DND-41 (cell line): Measurements from ENCODE around the gene ALDH1L1.

Source experiments
- ATAC-seq: fragments of 200-7000 bp; cut with Tn5 transposase; 3 replicates; pipeline ENCODE4 v1.9.1; 2021; ENCODE audit warnings: low read depth; ENCODE audit not compliant: insufficient read depth
- DNase-seq: peaks from one replicate; pipeline ENCODE4 v3.0.0-alpha.2; 2020
- H2AFZ ChIP-seq: 2 replicates; pipeline ENCODE4 v1.6.0; 2012; ENCODE audit warnings: low read depth, low read length
- H3K27ac ChIP-seq: 2 replicates; pipeline ENCODE4 v1.5.1; 2012; ENCODE audit warnings: low read length, inconsistent platforms
- H3K27me3 ChIP-seq: fragments of 200-600 bp; sonication (generic); 2 replicates; pipeline ENCODE4 v1.6.0; 2012; ENCODE audit warnings: low read length, mild to moderate bottlenecking, inconsistent platforms; ENCODE audit not compliant: insufficient read depth, poor library complexity
- H3K36me3 ChIP-seq: 2 replicates; pipeline ENCODE4 v1.5.1; 2012; ENCODE audit warnings: low read length, inconsistent platforms; ENCODE audit not compliant: insufficient read depth
- H3K4me1 ChIP-seq: 2 replicates; pipeline ENCODE4 v1.5.1; 2012; ENCODE audit warnings: mild to moderate bottlenecking, low read length; ENCODE audit not compliant: insufficient read depth
- H3K4me2 ChIP-seq: 2 replicates; pipeline ENCODE4 v1.6.0; 2012; ENCODE audit warnings: mild to moderate bottlenecking, moderate library complexity, low read length, inconsistent platforms; ENCODE audit not compliant: insufficient read depth
- H3K4me3 ChIP-seq, 2 experiments: fragments of 200-600 bp in 1 of 2; shearing (Covaris generic) in 1 of 2; 2 replicates each; pipeline ENCODE4 v1.5.1; 2012 to 2016; ENCODE audit warnings: inconsistent platforms in 2 of 2, low read length in 2 of 2, mild to moderate bottlenecking in 2 of 2, low read depth in 1 of 2, moderate library complexity in 1 of 2
- H3K79me2 ChIP-seq: 2 replicates; pipeline ENCODE4 v1.6.0; 2012; ENCODE audit warnings: low read length, inconsistent platforms; ENCODE audit not compliant: insufficient read depth
- H3K9ac ChIP-seq: 2 replicates; pipeline ENCODE4 v1.6.0; 2012; ENCODE audit warnings: low read depth, mild to moderate bottlenecking, inconsistent platforms, low read length, moderate library complexity
- H3K9me3 ChIP-seq: 2 replicates; pipeline ENCODE4 v1.5.1; 2012; ENCODE audit warnings: low read length, moderate library complexity, mild to moderate bottlenecking, inconsistent platforms; ENCODE audit not compliant: insufficient read depth, severe bottlenecking
- H4K20me1 ChIP-seq: 2 replicates; pipeline ENCODE4 v1.6.0; 2012; ENCODE audit warnings: low read length; ENCODE audit not compliant: insufficient read depth
- CTCF ChIP-seq: IDR thresholded peaks from 2 replicates; pipeline ENCODE4 v1.5.1; 2012; ENCODE audit warnings: borderline replicate concordance, low read length, moderate library complexity, mild to moderate bottlenecking; ENCODE audit not compliant: poor library complexity, severe bottlenecking; ENCODE audit errors: extremely low read depth
- EZH2 ChIP-seq: IDR thresholded peaks from 3 replicates; pipeline ENCODE4 v1.6.1; 2012; ENCODE audit warnings: borderline replicate concordance, low read depth, mild to moderate bottlenecking, moderate library complexity, low read length, inconsistent platforms; ENCODE audit not compliant: severe bottlenecking

The ALDH1L1 gene

GRCh38 chr3:126152901-126153694 is 27.3 kb downstream of the ALDH1L1 start:
- Histone ChIP-seq H3K27me3 (peaks cover 2% of the 10 kb centered on the region), H3K9me3 (no peaks in the 10 kb centered on the region), H3K4me1 (no peaks in the 10 kb centered on the region), H3K79me2 (no peaks in the 10 kb centered on the region), H4K20me1 (no peaks in the 10 kb centered on the region), H3K4me3 (no peak overlapping the region), H3K4me2 (no peak overlapping the region), H3K27ac (no peak overlapping the region), H3K36me3 (no peaks in the 10 kb centered on the region), H2AFZ (no peak overlapping the region), H3K9ac (no peak overlapping the region)
- DNase-seq (no peak), ATAC-seq (no peak)
- TF ChIP-seq EZH2 (no peak), CTCF (no peak)

- no peak for TF ChIP-seq EZH2
- TF ChIP-seq CTCF, result no peak
- no peak overlapping the region for H2AFZ ChIP-seq
- H3K27ac ChIP-seq, result no peak overlapping the region
Observed at GRCh38 chr3:126152458-126152857, 27.9 kb downstream of the ALDH1L1 start.

GRCh38 chr3:126151562-126152302 is 28.7 kb downstream of the ALDH1L1 start:
- no peaks in the 10 kb centered on the region for H4K20me1 ChIP-seq
- H3K27ac ChIP-seq, result no peak overlapping the region
- peaks cover 2% of the 10 kb centered on the region for H3K27me3 ChIP-seq
- TF ChIP-seq CTCF, result no peak
- no peak overlapping the region for H3K4me2 ChIP-seq
- H3K4me1 ChIP-seq, result no peaks in the 10 kb centered on the region
- H3K36me3 ChIP-seq, result no peaks in the 10 kb centered on the region
- H3K4me3 ChIP-seq, result no peak overlapping the region
- H2AFZ ChIP-seq, result no peak overlapping the region
- no peak overlapping the region for H3K9ac ChIP-seq
- ATAC-seq (no peak), DNase-seq (no peak)
- no peaks in the 10 kb centered on the region for H3K79me2 ChIP-seq
- H3K9me3 ChIP-seq, result no peaks in the 10 kb centered on the region

More at GRCh38 chr3:126152458-126152857, 27.9 kb downstream of the ALDH1L1 start:
- no peak overlapping the region for H3K9ac ChIP-seq
- H3K4me3 ChIP-seq, result no peak overlapping the region
- no peak for ATAC-seq
- no peaks in the 10 kb centered on the region for H3K79me2 ChIP-seq
- no peak for DNase-seq
- H3K4me2 ChIP-seq, result no peak overlapping the region
- H3K4me1 ChIP-seq, result no peaks in the 10 kb centered on the region
- no peaks in the 10 kb centered on the region for H3K36me3 ChIP-seq
- H4K20me1 ChIP-seq, result no peaks in the 10 kb centered on the region
- peaks cover 2% of the 10 kb centered on the region for H3K27me3 ChIP-seq
- H3K9me3 ChIP-seq, result no peaks in the 10 kb centered on the region
